ENCODE measurements around the gene INO80E. TPM values are rescaled to one million over a fixed set of nuclear protein-coding genes. Genes with fewer than 3 reads are reported as not detected.

The INO80E gene
- total and polyA plus RNA-seq, 2 donors (not counting 3 experiments of a cell fraction or from before 2014, with no cell fraction given), result 42.7 to 76.4 TPM

GRCh38 chr16:30022887-30023286 is 26.8 kb downstream of the INO80E start, which contains the start of gene C16orf92:
C16orf92 (plus strand) TSS chr16:30023198; CDS start chr16:30023341, 143 bp downstream.
- no peaks in the 10 kb centered on the region for H3K36me3 ChIP-seq (ENCODE audit: control insufficient read depth in 2 of 2, extremely low read depth in 1 of 2, insufficient read depth in 2 of 2, low read length in 2 of 2)
- no peaks in the 10 kb centered on the region for H3K27me3 ChIP-seq (ENCODE audit: control insufficient read depth in 2 of 2, insufficient read depth in 2 of 2, low read length in 2 of 2)
- H3K9me1 ChIP-seq (replicated peaks; ENCODE audit: control insufficient read depth, extremely low read depth, insufficient read depth, low read length), result no peaks in the 10 kb centered on the region
- POLR2A ChIA-PET, result no interaction called here
- H3K4me3 ChIP-seq (replicated peaks in 1 of 3; ENCODE audit: insufficient read depth in 1 of 3, low read depth in 1 of 3, low read length in 3 of 3), result no peak within 1 kb of the TSS
- no peaks in the 10 kb centered on the region for H3K9me3 ChIP-seq (replicated peaks; ENCODE audit: control insufficient read depth, insufficient read depth, low read length)
- BruUV-seq (replicated peaks), result no TSS peak
- DNase-seq (ENCODE audit: low read depth, low spot score) (no peak), FAIRE-seq (no peak)
- CTCF ChIA-PET, result interaction anchor here (1.2 to 2.3 kb wide), 3 partner anchors 9 to 331 kb away, joined by 5 to 16 read pairs (median 5); partner anchors contain the start of gene TLCD3B
- H3K4me2 ChIP-seq (ENCODE audit: insufficient read depth, low read length), result no peak within 1 kb of the TSS
- intact Hi-C loops (cut with micrococcal nuclease) (no loop called here), dilution Hi-C loops (cut with MboI; ENCODE audit: extremely low pct_ligation_motif_present, low sequenced_read_pairs) (no loop called here)
- no peak within 1 kb of the TSS for H2AFZ ChIP-seq (ENCODE audit: low read depth, low read length)
- no peaks in the 10 kb centered on the region for H3K4me1 ChIP-seq (ENCODE audit: control insufficient read depth, extremely low read depth, insufficient read depth, low read length)
- no peak within 1 kb of the TSS for H3K9ac ChIP-seq (replicated peaks; ENCODE audit: extremely low read depth, insufficient read depth, low read length)
- H3K79me2 ChIP-seq (ENCODE audit: control insufficient read depth, insufficient read depth, low read length), result no peaks in the 10 kb centered on the region
- TF ChIP-seq EZH2 (IDR thresholded peaks at IDR 0.05; ENCODE audit: borderline replicate concordance, low read depth, low read length, severe bottlenecking), result no peak
- no peak for TF ChIP-seq POLR2A (IDR thresholded peaks at IDR 0.05; ENCODE audit: low read depth, low read length)
- no peak for TF ChIP-seq FOS (IDR thresholded peaks at IDR 0.05; ENCODE audit: borderline replicate concordance, insufficient read depth, low read length)
- no peak for TF ChIP-seq JUN (IDR thresholded peaks at IDR 0.05; ENCODE audit: borderline replicate concordance, insufficient read depth, insufficient read length, low read depth)
- TF ChIP-seq MAX (IDR thresholded peaks at IDR 0.05; ENCODE audit: insufficient read depth, insufficient read length), result no peak
- TF ChIP-seq CTCF (IDR thresholded peaks at IDR 0.05; ENCODE audit: extremely low read depth in 1 of 2, insufficient read depth in 1 of 2, low read depth in 1 of 2, low read length in 2 of 2), result no peak
- TF ChIP-seq MYC (IDR thresholded peaks at IDR 0.05; ENCODE audit: low read depth, low read length), result no peak
- no peak for TF ChIP-seq POLR2AphosphoS5 (IDR thresholded peaks at IDR 0.05; ENCODE audit: insufficient read depth, low read depth, low read length)
- TF ChIP-seq GATA2 (IDR thresholded peaks at IDR 0.05; ENCODE audit: insufficient read depth, insufficient read length, low read depth, low read length), result no peak
- H4K20me1 ChIP-seq (replicated peaks; ENCODE audit: control insufficient read depth, extremely low read depth, insufficient read depth, low read length), result no peaks in the 10 kb centered on the region
- H3K27ac ChIP-seq (ENCODE audit: insufficient read depth, low read depth, low read length), result no peak within 1 kb of the TSS

All from endothelial cell of umbilical vein (primary cell).